PC-3 (cell line): ENCODE results near the gene GRIK1.

ENCODE experiments used
- CTCF ChIP-seq: fragments of 300-600 bp; sonication (generic); conservative IDR thresholded peaks from 2 replicates; pipeline ENCODE4 v1.5.1; 2017; ENCODE audit warnings: antibody characterized with exemption, low read depth, mild to moderate bottlenecking, low read length
- EZH2phosphoT487 ChIP-seq: fragments of 300-600 bp; sonication (generic); IDR thresholded peaks from 2 replicates; pipeline ENCODE4 v1.6.1; 2018; ENCODE audit warnings: mild to moderate bottlenecking, antibody characterized with exemption, low read length, borderline replicate concordance

DNA sequence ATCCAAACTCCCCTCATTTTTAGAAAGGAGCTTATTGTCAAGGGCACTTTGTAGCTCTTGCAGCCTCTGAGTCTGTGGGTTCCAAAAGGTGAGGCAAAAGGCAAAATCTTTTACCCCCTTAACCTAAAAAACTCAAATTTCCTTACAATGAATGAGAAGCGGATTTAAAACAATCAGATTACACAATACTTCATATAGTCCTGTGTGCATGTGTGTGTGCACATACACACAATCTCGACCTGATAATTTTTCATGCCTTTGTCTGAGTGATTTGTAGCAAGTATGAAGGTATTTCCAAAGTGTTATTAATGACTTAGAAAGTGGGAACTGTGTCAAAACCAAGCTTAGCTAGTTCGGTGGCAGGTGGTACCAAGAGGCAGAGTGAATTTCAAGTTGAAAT is 42.9 kb downstream of the GRIK1 start:
- no peak for TF ChIP-seq CTCF
- no peak for TF ChIP-seq EZH2phosphoT487
